Heart left ventricle (tissue), 13 donors: ENCODE measurements around the gene FSTL4.

ENCODE experiments used
- CTCF ChIP-seq, 12 donors: fragments of 200-600 bp; sonication (generic) in 4 of 12; IDR thresholded peaks; one replicate each; pipeline versions ENCODE4 v1.5.0 to v1.8.0; 2018 to 2022; ENCODE audit warnings: antibody characterized with exemption in 12 of 12, mild to moderate bottlenecking in 5 of 12
- POLR2A ChIP-seq, 2 donors: fragments of 450-650 bp; IDR thresholded peaks; one replicate each; pipeline ENCODE4 v1.6.1; 2017; ENCODE audit warnings: antibody characterized with exemption in 2 of 2, mild to moderate bottlenecking in 2 of 2, moderate library complexity in 2 of 2
- donor health status: ischemic (EF 13 %, LVEDD 7.1; RV severe dilation, severe dysfunction).
- donor health status: DM: no; HTN: yes; CAD: no.
- donor health status: DM: no; HTN: no; CAD: no.
- donor health status: ischemic (EF 25% LVEDD 6.9; RV normal size, moderate dysfunction).
- donor health status: ischemic (EF 25% LVEDD 5.7; RV mildly dilated, moderate dysfunction).
- donor health status: ischemic (EF 35%, LVEDD 5.7; RV mildly dilated, moderate dysfunction).
- donor health status: nonischemic (EF 11% LVEDD 7.7; RV severe dilation, severe dysfunction).
- donor health status: DM: yes; HTN: yes; CAD: no.
- donor health status: PGD.
- donor health status: ischemic (EF 29% LVEDD 5.4; RV normal size, mild dysfunction).
- donor health status: nonischemic (EF 23%, LVEDD 6.1; RV moderate dilation, normal function).

DNA sequence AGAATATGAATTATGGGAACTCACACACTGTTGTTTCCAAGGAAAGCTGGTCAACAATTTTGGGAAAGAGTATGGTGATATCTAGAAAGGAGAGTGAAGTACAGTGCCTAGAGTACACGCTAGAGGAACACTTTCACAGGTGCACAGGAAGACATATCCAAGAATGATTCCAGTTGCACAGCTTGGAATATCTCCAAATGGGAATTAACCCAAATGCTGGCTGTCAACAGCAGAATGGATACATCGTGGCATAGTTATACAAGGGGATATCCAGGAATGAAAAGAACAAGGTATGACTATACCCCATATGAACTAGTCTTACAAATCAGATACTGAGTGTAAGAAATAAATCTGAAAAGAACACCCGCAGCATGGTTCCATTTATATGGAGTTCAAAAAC, 231.3 kb downstream of the FSTL4 start:
- TF ChIP-seq CTCF (IDR thresholded peaks at IDR 0.05) (no peak), POLR2A (IDR thresholded peaks at IDR 0.05) (no peak)
